Measurements from ENCODE around the gene ZC4H2. TPM values are rescaled to one million over a fixed set of nuclear protein-coding genes. Genes with fewer than 3 reads are reported as not detected.

Gene ZC4H2, protein sequence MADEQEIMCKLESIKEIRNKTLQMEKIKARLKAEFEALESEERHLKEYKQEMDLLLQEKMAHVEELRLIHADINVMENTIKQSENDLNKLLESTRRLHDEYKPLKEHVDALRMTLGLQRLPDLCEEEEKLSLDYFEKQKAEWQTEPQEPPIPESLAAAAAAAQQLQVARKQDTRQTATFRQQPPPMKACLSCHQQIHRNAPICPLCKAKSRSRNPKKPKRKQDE
- 3.3 and 4.9 TPM in 2 replicates for total RNA-seq

GRCh38 chrX:64975989-64976672, at the start of gene ZC4H2:
ZC4H2 (minus strand) TSS chrX:64976450; CDS start chrX:64976377, 73 bp downstream.

Other genes starting within 250 kb of the ZC4H2 start
- not detected in 2 replicates for gene ZC3H12B, start 58.4 kb upstream of the ZC4H2 start, total RNA-seq